ENCODE data around the gene OXCT2.
"Not testable (repeated sequence)": the region's sequence is repeated elsewhere in the genome, so short reads cannot be mapped to it uniquely, and the experiment has no call there.

Gene OXCT2

GRCh38 chr1:39771022-39771532, at the start of gene OXCT2:
Gene OXCT2, minus strand, starts transcription at chr1:39771348. Its CDS starts 93 bp downstream, at chr1:39771255.
- in situ Hi-C loops (cut with MboI; ENCODE audit: low sequenced_read_pairs), result not testable (repeated sequence)

GRCh38 chr1:39819091-39819812, 48.1 kb upstream of the OXCT2 start:
- in situ Hi-C loops (cut with MboI; ENCODE audit: low sequenced_read_pairs), result no loop called here

- in situ Hi-C loops (cut with MboI; ENCODE audit: low sequenced_read_pairs), result no loop called here
Observed at GRCh38 chr1:39818482-39818881, 47.3 kb upstream of the OXCT2 start.

GRCh38 chr1:39817091-39817932, 46.2 kb upstream of the OXCT2 start:
- in situ Hi-C loops (cut with MboI; ENCODE audit: low sequenced_read_pairs), result not testable (repeated sequence)

- in situ Hi-C loops (cut with MboI; ENCODE audit: low sequenced_read_pairs), result no loop called here
Observed at GRCh38 chr1:39816415-39817090, 45.4 kb upstream of the OXCT2 start.

- in situ Hi-C loops (cut with MboI; ENCODE audit: low sequenced_read_pairs), result no loop called here
Observed at GRCh38 chr1:39812913-39813312, 41.8 kb upstream of the OXCT2 start.

GRCh38 chr1:39808784-39809517, 37.8 kb upstream of the OXCT2 start:
- in situ Hi-C loops (cut with MboI; ENCODE audit: low sequenced_read_pairs), result no loop called here

GRCh38 chr1:39805385-39805784, 34.2 kb upstream of the OXCT2 start:
- in situ Hi-C loops (cut with MboI; ENCODE audit: low sequenced_read_pairs), result no loop called here

GRCh38 chr1:39802496-39803260, 31.5 kb upstream of the OXCT2 start:
- in situ Hi-C loops (cut with MboI; ENCODE audit: low sequenced_read_pairs), result no loop called here

GRCh38 chr1:39800471-39800835, 29.3 kb upstream of the OXCT2 start:
- in situ Hi-C loops (cut with MboI; ENCODE audit: low sequenced_read_pairs), result no loop called here

- in situ Hi-C loops (cut with MboI; ENCODE audit: low sequenced_read_pairs), result no loop called here
Observed at GRCh38 chr1:39799770-39800470, 28.8 kb upstream of the OXCT2 start.

- in situ Hi-C loops (cut with MboI; ENCODE audit: low sequenced_read_pairs), result not testable (repeated sequence)
Observed at GRCh38 chr1:39798859-39799769, 28.0 kb upstream of the OXCT2 start.

GRCh38 chr1:39795651-39796050, 24.5 kb upstream of the OXCT2 start:
- in situ Hi-C loops (cut with MboI; ENCODE audit: low sequenced_read_pairs), result no loop called here

GRCh38 chr1:39791838-39792237, 20.7 kb upstream of the OXCT2 start:
- in situ Hi-C loops (cut with MboI; ENCODE audit: low sequenced_read_pairs), result no loop called here

GRCh38 chr1:39789571-39790110, 18.5 kb upstream of the OXCT2 start:
- in situ Hi-C loops (cut with MboI; ENCODE audit: low sequenced_read_pairs), result no loop called here

GRCh38 chr1:39788758-39789570, 17.8 kb upstream of the OXCT2 start, which contains the start of gene BMP8B:
Gene BMP8B, minus strand, starts transcription at chr1:39788865. Its CDS starts 380 bp downstream, at chr1:39788485.
- in situ Hi-C loops (cut with MboI; ENCODE audit: low sequenced_read_pairs), result no loop called here

GRCh38 chr1:39788426-39788757, 17.2 kb upstream of the OXCT2 start:
- in situ Hi-C loops (cut with MboI; ENCODE audit: low sequenced_read_pairs), result no loop called here

All from hTERT RPE-1 (cell line).